GM19438 (cell line): ENCODE data around the gene NIPA2.

Experiments used
- ATAC-seq: cut with Tn5 transposase; IDR thresholded peaks from one replicate; pipeline ENCODE4 v1.9.1; 2021; ENCODE audit warnings: low read depth; ENCODE audit not compliant: unreplicated experiment

Gene NIPA2

GRCh38 chr15:22874966-22875365 is 36.5 kb downstream of the NIPA2 start:
- no peak for ATAC-seq

- no peak for ATAC-seq
These were observed 38.7 kb downstream of the NIPA2 start for GRCh38 chr15:22877117-22877516.

- no peak for ATAC-seq
These were observed 39.1 kb downstream of the NIPA2 start for GRCh38 chr15:22877607-22878006.

- ATAC-seq: no peak
These were observed 39.6 kb downstream of the NIPA2 start for GRCh38 chr15:22878103-22878502.

GRCh38 chr15:22880068-22880980 is 41.9 kb downstream of the NIPA2 start:
- ATAC-seq: no peak

GRCh38 chr15:22880981-22881738 is 42.7 kb downstream of the NIPA2 start:
- no peak for ATAC-seq

- no peak for ATAC-seq
These were observed 43.4 kb downstream of the NIPA2 start for GRCh38 chr15:22881739-22882440.

- no peak for ATAC-seq
These were observed 44.7 kb downstream of the NIPA2 start for GRCh38 chr15:22883196-22883595.

- ATAC-seq: no peak
These were observed 45.9 kb downstream of the NIPA2 start for GRCh38 chr15:22884344-22884743.

- no peak for ATAC-seq
These were observed 46.7 kb downstream of the NIPA2 start for GRCh38 chr15:22885120-22885519.

GRCh38 chr15:22887157-22887951 is 48.9 kb downstream of the NIPA2 start:
- no peak for ATAC-seq

GRCh38 chr15:22888120-22888859 is 49.8 kb downstream of the NIPA2 start:
- no peak for ATAC-seq

- ATAC-seq: no peak
These were observed 50.8 kb downstream of the NIPA2 start for GRCh38 chr15:22889146-22889818.

- no peak for ATAC-seq
These were observed 51.8 kb downstream of the NIPA2 start for GRCh38 chr15:22890296-22890695.

- no peak for ATAC-seq
These were observed 53.2 kb downstream of the NIPA2 start for GRCh38 chr15:22891426-22892210.

- no peak for ATAC-seq
These were observed 53.9 kb downstream of the NIPA2 start for GRCh38 chr15:22892333-22892732.

- no peak for ATAC-seq
These were observed 54.6 kb downstream of the NIPA2 start for GRCh38 chr15:22893081-22893480.

GRCh38 chr15:22893881-22894280 is 55.4 kb downstream of the NIPA2 start:
- ATAC-seq: no peak
